ENCODE results near the gene DUSP15.

DNA sequence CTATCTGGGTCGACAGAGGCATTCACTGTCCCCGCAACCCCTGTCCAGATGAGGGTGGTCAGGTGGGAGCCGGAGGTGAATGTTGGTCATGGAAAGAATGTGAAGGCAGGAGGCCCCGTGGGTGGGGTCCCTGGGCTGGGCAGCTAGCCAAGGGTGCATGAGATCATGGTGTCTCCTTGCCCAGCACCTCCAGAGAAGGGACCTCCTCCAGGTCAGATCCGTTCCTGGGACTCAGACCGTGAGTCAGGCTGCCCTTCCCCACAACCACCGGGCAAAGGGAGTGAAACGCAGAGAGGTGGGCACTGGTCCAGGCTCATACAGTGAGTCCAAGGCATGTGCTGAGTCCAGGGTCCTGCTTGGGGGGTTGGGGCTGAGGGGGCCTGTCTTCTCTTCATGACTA is 28.4 kb downstream of the DUSP15 start:
- no peak for TF ChIP-seq POLR2A (IDR thresholded peaks at IDR 0.05; ENCODE audit: low read length)
- no peak for TF ChIP-seq GATA1 (IDR thresholded peaks at IDR 0.05; ENCODE audit: low read depth, low read length)

All from erythroblast (primary cell).